HG03354 (cell line): ENCODE results near the gene RXRA.
"Not testable (repeated sequence)": the region's sequence is repeated elsewhere in the genome, so short reads cannot be mapped to it uniquely, and the experiment has no call there.

Experiments used
- ATAC-seq: cut with Tn5 transposase; IDR thresholded peaks from one replicate; pipeline ENCODE4 v1.9.1; 2021; ENCODE audit warnings: mild to moderate bottlenecking; ENCODE audit not compliant: unreplicated experiment, poor library complexity, severe bottlenecking

RXRA gene

DNA sequence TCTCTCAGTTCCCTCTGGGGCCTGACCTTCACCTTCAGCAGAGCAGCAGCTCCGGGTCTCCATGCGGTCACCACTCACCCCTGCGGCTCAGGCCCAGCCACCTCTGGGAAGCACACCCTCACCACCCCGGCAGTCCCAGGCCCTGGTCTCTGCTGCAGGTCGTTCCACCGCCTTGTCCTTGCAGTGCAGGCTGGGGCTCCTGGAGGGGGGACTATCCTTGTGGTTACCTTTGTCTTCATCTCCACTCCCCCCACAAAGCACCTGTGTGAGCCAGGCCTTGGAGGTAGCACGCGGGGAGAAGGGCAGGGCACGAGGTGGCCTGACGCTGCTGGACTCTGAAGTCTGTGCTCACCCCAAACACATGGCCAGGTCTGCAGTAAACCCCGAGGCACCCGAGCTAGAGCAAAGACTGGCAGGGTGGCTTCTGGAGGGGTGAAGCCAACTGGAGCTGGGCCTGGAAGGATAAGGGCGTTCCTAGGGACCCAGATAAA lies 33.2 kb upstream of the RXRA start:
- no peak for ATAC-seq

DNA sequence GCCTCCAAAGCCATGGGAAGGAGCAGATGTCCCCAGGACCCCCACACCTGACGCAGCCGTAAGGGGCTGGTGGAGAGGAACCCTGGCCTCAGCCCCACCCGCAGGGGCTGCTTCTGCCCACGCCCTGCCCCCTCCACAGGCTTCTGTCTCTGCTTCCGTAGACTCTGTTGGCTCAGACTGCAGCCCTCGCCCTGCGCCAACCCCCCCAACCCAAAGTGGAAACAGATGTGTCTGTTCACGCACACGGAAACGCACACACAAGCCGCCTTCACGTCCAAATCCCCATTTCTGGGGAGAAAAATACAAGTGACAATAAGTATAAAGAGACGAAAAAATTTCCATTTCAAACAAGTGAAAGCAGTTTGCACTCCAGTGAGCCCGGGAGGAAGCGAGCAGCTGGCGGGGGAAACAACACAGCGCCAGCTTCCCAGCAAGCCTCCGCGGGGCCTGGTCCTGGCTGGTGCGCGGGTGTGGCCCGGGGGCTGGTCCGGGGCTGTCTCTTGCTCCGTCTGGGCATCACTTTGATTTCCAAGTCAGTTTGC lies 32.6 kb upstream of the RXRA start:
- no peak for ATAC-seq

GRCh38 chr9:134294153-134295071 lies 31.8 kb upstream of the RXRA start:
- no peak for ATAC-seq

GRCh38 chr9:134295101-134295745 lies 31.0 kb upstream of the RXRA start:
- no peak for ATAC-seq

- ATAC-seq = no peak
These were observed 30.5 kb upstream of the RXRA start for GRCh38 chr9:134295746-134296250.

DNA sequence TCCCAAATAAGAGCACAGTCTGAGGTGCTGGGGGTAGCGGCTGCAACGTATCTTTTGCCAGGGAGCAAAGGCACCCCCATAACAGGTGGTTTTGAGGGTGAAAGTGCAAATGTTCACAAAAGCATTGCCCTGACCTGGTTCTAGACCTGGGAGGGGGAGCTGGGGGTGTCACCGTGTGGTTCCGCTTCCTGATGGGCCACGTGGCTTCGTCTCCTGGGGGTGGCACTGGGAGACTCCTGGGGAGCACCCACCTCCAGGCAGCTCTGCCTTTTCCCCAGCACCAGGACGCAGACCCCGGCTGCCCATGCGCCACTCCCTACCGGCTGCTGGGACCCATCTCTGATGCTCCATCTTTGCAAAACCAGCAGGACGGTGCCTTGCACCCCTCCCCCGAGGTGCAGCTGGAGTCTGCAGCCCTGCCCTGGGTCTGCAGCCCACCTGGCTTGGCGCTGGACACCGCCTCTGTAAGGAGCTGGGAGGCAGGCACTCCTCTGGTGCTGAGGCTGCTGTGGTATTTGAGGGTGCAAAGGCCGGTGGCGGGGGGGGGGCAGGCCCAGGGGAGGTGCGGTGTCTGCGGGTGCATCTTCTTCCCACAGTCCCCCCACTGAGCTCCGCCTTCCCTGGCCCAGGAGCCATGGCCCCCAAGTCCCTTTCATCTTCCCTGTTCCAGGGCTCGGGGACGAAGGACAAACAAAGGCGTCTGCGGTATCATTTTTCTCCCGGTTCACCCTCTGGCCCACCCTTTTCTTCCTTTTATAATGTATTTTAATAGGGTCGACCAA lies 29.8 kb upstream of the RXRA start:
- no peak for ATAC-seq

- ATAC-seq = no peak
These were observed 29.2 kb upstream of the RXRA start for GRCh38 chr9:134297083-134297410.

GRCh38 chr9:134297576-134297975 lies 28.7 kb upstream of the RXRA start:
- no peak for ATAC-seq

GRCh38 chr9:134298000-134298399 lies 28.3 kb upstream of the RXRA start:
- no peak for ATAC-seq

DNA sequence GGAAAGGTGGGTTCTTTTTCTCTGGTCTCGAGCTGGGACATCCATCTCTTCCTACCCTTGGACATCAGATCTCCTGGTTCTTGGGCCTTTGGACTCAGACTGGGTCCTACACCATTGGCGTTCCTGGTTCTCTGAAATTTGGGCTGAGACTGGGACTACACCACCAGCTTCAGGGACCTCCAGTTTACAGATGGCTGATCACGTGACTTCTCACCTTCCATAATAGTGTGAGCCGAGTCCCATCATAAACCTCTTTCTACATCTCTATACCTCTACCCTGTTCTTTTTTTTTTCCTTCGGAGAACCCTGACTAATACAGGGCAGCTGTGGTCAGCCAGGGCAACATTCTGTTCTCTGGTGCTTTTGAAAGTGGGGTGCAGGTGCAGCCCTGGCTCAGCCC lies 27.2 kb upstream of the RXRA start:
- ATAC-seq = no peak

- no peak for ATAC-seq
These were observed 26.4 kb upstream of the RXRA start for GRCh38 chr9:134299883-134300282.

DNA sequence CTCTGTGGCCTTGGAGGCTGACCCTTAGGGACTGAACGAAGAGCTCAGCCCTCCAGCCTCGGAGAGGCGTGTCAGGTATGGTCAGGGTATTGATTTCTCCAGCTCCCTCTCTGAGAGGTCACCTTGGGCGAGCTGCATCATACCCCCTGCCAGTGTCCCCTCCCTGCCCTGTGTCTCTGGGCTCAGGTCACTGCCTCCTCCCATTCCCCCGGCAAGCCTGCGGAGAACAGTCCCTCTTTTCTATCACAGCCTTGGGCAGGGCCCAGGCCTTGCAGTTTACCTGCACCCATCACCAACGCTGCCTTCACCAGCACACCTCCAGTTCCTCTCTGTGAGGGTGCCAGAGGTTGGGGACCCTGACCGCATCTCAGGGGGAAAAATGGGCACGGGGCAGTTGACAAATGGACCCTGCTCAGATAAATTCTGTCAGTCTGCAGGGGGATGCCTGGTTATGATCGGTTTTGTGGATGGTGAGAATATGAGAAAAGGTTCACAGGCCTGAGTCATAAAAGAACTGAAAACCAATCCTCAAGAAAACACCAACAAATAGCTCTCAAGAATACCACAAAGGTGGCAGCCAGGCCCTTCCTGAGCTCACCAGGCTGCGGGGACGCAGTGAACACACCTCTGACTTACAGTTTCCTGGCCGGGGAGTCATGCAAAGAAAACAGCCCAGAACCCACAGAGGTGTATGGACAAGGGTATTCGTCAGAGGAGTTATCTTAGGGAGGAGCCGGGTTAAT lies 24.7 kb upstream of the RXRA start:
- ATAC-seq = peak; percentile 53

DNA sequence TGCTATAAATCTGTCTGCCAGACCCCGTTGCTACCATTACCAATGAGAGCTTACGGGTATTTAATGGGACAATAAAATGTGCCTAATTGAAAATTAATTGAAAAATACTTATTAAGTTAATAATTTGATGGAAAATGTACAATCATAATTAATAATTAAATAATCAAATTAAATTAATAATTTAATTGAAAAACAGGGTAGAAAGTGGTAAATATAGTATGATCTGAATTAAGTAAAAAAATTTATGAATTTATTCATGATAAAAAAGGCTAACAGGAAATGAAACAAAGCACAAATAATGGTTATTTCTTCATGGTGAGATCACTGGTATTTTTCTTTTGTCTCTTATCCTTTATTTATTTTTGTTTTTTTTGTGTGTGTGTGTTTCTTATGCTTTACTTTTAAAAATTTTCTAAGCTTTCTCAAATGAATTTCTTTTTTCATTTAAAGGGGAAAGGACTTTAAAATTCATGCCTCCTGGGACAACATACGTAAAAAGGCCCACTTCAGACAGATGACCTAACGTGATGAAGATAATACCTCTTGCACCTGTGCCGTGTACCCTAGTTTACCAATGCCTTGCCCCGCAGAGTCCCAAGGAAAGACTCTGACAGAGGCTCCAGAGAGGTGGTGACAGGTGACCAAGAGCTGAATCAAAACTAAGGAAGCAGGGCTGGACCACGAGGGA lies 24.0 kb upstream of the RXRA start:
- ATAC-seq = no peak

DNA sequence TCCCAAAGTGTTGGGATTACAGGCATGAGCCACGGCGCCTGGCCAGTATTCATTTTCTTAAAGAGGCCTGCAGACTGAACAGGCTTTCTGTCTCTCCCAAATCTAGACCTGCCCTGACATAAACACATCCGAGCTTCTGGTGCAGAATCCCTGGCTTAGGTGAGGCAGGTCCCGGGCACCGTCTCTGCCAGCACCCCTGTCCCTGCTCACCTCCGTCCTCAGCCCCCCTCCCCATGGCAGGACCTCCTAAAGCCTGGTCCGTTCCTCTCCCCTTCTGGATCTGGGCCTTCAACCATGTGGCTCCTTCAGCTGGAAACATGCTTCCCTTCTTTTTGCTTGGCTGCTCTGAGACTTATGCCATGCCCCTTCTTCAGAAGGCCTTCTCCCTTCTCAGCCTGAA lies 22.7 kb upstream of the RXRA start:
- ATAC-seq = no peak

DNA sequence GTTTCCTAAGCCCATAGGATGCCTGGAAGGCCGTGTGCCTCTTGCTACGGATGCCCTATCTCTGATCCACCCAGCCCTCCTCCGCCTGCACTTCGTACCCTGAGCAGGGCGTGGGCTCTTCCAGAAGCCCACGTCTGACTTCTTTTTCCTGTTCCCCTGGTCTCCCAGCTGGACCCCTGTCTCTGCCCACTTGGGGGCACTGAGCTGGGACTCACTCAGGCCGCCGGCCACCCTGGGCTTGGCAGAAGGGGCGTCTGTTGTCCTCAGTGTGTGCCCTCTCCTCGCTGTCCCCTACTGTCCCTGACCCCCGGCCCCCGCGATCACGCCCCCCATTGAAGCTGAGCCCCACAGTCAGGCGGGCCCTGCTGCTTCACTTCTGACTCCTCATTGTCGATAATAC lies 22.0 kb upstream of the RXRA start:
- ATAC-seq = no peak

DNA sequence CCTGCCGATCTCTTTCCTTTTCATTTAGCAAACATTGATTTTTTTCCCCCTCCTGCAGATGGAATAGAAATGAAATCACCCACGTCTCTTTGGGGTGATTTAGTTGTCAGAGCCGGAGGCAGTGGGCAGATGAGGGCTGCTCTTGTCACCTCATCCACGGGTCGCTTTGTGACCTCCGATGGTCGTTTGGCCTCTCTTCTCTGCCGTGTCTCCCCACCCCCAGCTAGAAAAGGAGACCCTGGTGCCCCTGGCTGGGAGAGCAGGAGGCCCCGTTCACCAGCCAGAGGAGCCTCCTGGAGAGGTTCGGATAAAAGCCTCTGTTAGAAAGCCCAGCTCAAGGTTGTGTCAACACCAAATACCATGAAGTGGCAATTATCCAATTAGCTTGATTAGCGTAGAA lies 21.6 kb upstream of the RXRA start:
- no peak for ATAC-seq

- no peak for ATAC-seq
These were observed 20.7 kb upstream of the RXRA start for GRCh38 chr9:134305533-134305932.

DNA sequence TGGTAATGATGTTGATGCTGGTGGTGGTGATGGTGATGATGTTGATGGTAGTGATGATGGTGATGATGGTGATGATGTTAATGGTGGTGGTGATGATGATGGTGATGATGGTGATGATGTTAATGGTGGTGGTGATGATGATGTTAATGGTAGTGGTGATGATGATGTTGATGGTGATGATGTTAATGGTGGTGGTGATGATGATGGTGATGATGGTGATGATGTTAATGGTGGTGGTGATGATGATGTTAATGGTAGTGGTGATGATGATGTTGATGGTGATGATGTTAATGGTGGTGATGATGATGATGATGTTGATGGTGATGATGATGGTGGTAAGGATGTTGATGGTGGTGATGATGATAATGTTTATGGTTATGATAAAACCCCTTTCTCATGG lies 20.2 kb upstream of the RXRA start:
- ATAC-seq = not testable (repeated sequence)
